ENCODE data around the gene IDH3G. TPM values are rescaled to one million over a fixed set of nuclear protein-coding genes. Genes with fewer than 3 reads are reported as not detected.

The IDH3G gene
- total RNA-seq, 1 donor from 2014 or later, result 41.9 TPM

GRCh38 chrX:153804100-153804595, 10.0 kb upstream of the IDH3G start:
- Histone ChIP-seq H3K9me3 (ENCODE audit: insufficient read depth, low read depth, low read length) (no peaks in the 10 kb centered on the region), H3K4me1 (ENCODE audit: insufficient read depth, low read length) (no peaks in the 10 kb centered on the region), H3K36me3 (ENCODE audit: insufficient read depth, low read length) (peaks cover 2% of the 10 kb centered on the region), H3K27me3 (ENCODE audit: insufficient read depth, low read length) (no peaks in the 10 kb centered on the region), H3K79me2 (ENCODE audit: insufficient read depth, low read length) (no peaks in the 10 kb centered on the region), H3K4me3 (ENCODE audit: insufficient read depth, low read depth, low read length) (no peak overlapping the region), H3K9ac (ENCODE audit: low read length) (no peak overlapping the region), H4K20me1 (ENCODE audit: insufficient read depth, low read length) (no peaks in the 10 kb centered on the region), H3K27ac (ENCODE audit: low read depth, low read length) (no peak overlapping the region), H2AFZ (ENCODE audit: low read depth, low read length) (no peak overlapping the region), H3K4me2 (ENCODE audit: low read length) (no peak overlapping the region)
- H3K4me1 Mint-ChIP-seq (ENCODE audit: low read depth, unreplicated experiment), result no peaks in the 10 kb centered on the region
- DNase-seq (ENCODE audit: low read depth) (no peak), FAIRE-seq (no peak)
- peaks cover 3% of the 10 kb centered on the region for H3K36me3 Mint-ChIP-seq (ENCODE audit: low read depth, unreplicated experiment)
- TF ChIP-seq CTCF (IDR thresholded peaks at IDR 0.05; ENCODE audit: insufficient read depth, low read depth, low read length) (no peak), EZH2 (IDR thresholded peaks at IDR 0.05; ENCODE audit: insufficient read depth, low read length) (no peak)
- H3K4me3 Mint-ChIP-seq (ENCODE audit: unreplicated experiment), result no peak overlapping the region
- H3K27ac Mint-ChIP-seq (ENCODE audit: unreplicated experiment), result no peak overlapping the region
- no peaks in the 10 kb centered on the region for H3K9me3 Mint-ChIP-seq (ENCODE audit: unreplicated experiment)
- H3K27me3 Mint-ChIP-seq (ENCODE audit: low read depth, unreplicated experiment), result peaks cover 2% of the 10 kb centered on the region

- Histone ChIP-seq H3K27me3 (ENCODE audit: insufficient read depth, low read length) (no peaks in the 10 kb centered on the region), H3K36me3 (ENCODE audit: insufficient read depth, low read length) (peaks cover 2% of the 10 kb centered on the region), H3K79me2 (ENCODE audit: insufficient read depth, low read length) (no peaks in the 10 kb centered on the region), H3K27ac (ENCODE audit: low read depth, low read length) (no peak overlapping the region), H3K4me1 (ENCODE audit: insufficient read depth, low read length) (no peaks in the 10 kb centered on the region), H3K4me3 (ENCODE audit: insufficient read depth, low read depth, low read length) (no peak overlapping the region), H3K9me3 (ENCODE audit: insufficient read depth, low read depth, low read length) (no peaks in the 10 kb centered on the region), H4K20me1 (ENCODE audit: insufficient read depth, low read length) (no peaks in the 10 kb centered on the region), H3K4me2 (ENCODE audit: low read length) (no peak overlapping the region), H2AFZ (ENCODE audit: low read depth, low read length) (no peak overlapping the region), H3K9ac (ENCODE audit: low read length) (no peak overlapping the region)
- Mint-ChIP-seq H3K4me3 (ENCODE audit: unreplicated experiment) (no peak overlapping the region), H3K4me1 (ENCODE audit: low read depth, unreplicated experiment) (no peaks in the 10 kb centered on the region), H3K27me3 (ENCODE audit: low read depth, unreplicated experiment) (peaks cover 2% of the 10 kb centered on the region), H3K36me3 (ENCODE audit: low read depth, unreplicated experiment) (peaks cover 3% of the 10 kb centered on the region), H3K27ac (ENCODE audit: unreplicated experiment) (no peak overlapping the region), H3K9me3 (ENCODE audit: unreplicated experiment) (no peaks in the 10 kb centered on the region)
- no peak for DNase-seq (ENCODE audit: low read depth)
- TF ChIP-seq CTCF (IDR thresholded peaks at IDR 0.05; ENCODE audit: insufficient read depth, low read depth, low read length), result no peak
- no peak for TF ChIP-seq EZH2 (IDR thresholded peaks at IDR 0.05; ENCODE audit: insufficient read depth, low read length)
- no peak for FAIRE-seq
Observed at GRCh38 chrX:153803211-153804099, 9.3 kb upstream of the IDH3G start.

Measured in astrocyte (in vitro differentiated cells and primary cell).